GM12873 (cell line): ENCODE data around the gene ATP6V1F.

Source experiments
- CTCF ChIP-seq: IDR thresholded peaks from 2 replicates; pipeline ENCODE4 v1.5.1; 2012; ENCODE audit warnings: low read depth, mild to moderate bottlenecking, moderate library complexity, low read length, control low read depth; ENCODE audit not compliant: insufficient read depth; ENCODE audit errors: missing control alignments

The ATP6V1F gene

DNA sequence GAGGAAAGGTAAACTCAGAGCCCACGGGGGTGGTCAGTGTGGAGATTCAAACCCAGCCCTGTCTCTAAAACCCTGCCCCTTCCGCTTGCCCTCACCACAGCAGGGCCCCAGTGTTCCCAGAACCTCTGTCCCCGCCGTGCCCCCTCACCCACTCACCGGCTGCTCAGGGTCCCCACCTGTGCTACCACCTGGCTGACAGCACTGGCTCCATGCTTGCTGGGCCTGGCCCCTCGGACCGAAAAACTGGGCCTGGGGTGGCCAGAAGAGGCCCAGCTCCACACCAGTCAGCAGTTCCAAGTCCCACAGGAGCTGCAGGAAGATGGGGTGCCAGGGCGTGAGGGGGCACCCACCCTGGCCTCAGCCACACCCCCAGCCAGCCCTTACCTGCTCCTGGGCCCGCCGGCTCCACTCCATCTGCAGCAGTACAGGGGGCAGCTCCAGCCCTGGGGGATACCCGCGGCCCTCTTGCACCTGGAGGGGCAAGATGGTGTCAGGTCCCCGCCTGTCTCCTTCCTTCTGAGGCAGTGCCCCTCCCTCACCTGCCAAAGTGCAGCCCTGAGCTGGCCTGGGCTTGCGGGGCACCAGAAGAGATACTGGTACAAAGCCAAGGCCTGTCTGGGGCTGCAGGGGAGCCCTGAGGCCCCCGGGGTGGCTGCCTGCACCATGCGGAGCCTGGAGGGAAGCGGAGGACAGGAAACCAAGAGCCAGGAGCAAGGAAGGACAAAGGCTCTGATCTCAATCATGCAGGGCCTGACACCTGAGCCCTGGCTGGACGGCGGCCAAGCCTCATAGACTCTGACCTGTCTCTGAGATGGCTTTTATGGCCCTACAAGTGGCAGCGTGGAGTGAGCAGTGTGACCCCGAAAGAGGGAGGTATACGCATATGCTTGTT, 11.7 kb downstream of the ATP6V1F start:
- no peak for TF ChIP-seq CTCF

- no peak for TF ChIP-seq CTCF
Measured at GRCh38 chr7:128875523-128875948, 12.9 kb downstream of the ATP6V1F start.

- no peak for TF ChIP-seq CTCF
Measured at GRCh38 chr7:128876127-128876526, 13.5 kb downstream of the ATP6V1F start.

- no peak for TF ChIP-seq CTCF
Measured at GRCh38 chr7:128876586-128876977, 13.9 kb downstream of the ATP6V1F start.

DNA sequence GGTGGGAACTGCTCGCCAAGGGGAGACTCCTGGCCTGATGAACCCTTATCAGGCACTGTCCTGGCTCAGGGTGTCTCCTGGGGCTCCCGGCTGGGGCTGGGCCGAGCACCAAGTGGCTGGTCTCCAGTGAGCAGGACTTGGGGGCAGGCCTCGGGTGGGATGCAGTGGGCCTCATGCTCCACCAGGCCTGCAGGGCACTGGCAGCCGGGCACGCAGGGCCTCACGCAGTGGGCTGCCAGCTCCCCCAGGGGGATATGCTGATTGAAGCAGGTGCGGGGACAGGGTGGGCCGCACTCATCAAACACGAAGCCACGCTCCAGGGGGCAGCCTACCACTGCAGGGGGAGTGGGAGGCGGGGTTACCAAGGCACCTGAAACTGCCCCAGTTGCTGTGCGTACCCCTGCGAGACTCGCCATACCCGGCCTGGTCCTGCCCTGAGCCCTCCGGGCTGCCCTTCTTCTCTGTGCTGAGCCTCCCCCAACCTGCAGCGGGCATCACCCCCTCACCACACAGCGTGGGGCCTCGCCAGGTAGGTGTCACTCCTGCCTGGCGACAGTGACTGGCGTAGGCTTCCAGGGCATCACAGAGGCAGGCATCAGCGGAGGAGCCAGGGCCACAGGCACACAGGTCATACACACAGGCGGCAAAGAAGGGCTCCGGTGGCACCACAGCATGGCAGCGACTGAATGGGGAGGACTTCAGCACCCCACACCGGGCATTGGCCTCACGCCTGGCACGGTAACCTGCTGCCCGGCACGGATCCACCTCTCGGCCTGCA, 14.5 kb downstream of the ATP6V1F start:
- TF ChIP-seq CTCF, result no peak

GRCh38 chr7:128877756-128878120, 15.1 kb downstream of the ATP6V1F start:
- no peak for TF ChIP-seq CTCF

DNA sequence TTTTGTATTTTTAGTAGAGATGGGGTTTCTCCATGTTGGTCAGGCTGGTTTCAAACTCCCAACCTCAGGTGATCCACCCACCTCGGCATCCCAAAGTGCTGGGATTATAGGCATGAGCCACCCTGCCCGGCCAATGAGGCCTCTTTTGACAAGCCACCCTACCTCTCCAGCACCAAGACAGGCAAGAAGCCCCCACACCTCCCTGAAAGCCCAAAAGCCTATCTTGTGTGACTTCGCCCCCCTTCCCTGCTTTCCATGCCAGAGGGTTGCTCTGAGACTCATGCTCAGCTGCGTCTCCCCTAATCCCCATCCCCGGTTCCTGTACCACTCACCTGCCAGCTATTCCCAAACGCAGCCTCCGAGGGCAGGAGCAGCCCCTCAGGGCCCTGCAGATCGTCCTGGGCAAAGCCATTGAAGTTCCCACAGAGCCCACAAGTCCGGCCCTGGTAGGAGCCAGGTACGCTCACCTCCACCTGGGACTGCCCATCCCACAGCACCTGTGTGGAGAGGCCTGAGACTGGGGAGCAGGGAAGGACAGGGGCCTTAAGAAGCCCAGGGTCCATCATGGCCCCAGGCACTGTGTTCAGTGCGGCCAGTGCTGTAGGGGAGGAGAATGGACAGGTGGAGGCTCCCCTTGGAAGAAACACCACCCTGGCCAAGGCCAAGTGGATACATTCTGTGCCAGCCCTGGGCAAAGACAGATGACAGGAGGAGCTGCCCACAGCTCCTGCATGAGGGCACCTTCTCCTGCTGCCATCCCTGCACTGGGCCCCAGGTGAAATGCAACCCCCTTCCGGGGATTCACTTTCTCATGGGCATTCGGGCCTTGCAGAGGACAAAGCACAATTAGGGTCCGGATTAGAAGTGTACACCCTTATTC, 15.8 kb downstream of the ATP6V1F start:
- no peak for TF ChIP-seq CTCF
